GM23248 (cell line): ENCODE data around the gene COL16A1. TPM values are rescaled to one million over a fixed set of nuclear protein-coding genes. Genes with fewer than 3 reads are reported as not detected.

Source experiments
- DNase-seq: peaks from one replicate; pipeline ENCODE4 v3.0.0-alpha.2; 2015
- H2AFZ ChIP-seq: fragments of 200-600 bp; sonication (generic); 2 replicates; pipeline ENCODE4 v1.6.1; 2016; ENCODE audit warnings: antibody characterized with exemption
- H3F3A ChIP-seq: fragments of 200-600 bp; sonication (generic); 2 replicates; pipeline ENCODE4 v1.6.1; 2016; ENCODE audit warnings: mild to moderate bottlenecking, antibody characterized with exemption, mixed run types; ENCODE audit not compliant: insufficient read depth
- H3K27ac ChIP-seq: fragments of 200-600 bp; sonication (generic); 2 replicates; pipeline ENCODE4 v1.5.1; 2016; ENCODE audit warnings: mild to moderate bottlenecking
- H3K27me3 ChIP-seq: fragments of 200-600 bp; sonication (generic); replicated peaks from 2 replicates; pipeline ENCODE4 v1.6.1; 2016; ENCODE audit warnings: mild to moderate bottlenecking; ENCODE audit not compliant: insufficient read depth
- H3K36me3 ChIP-seq: fragments of 200-600 bp; sonication (generic); 2 replicates; pipeline ENCODE4 v1.6.1; 2016; ENCODE audit warnings: low read depth, mild to moderate bottlenecking
- H3K4me1 ChIP-seq: fragments of 200-600 bp; sonication (generic); 2 replicates; pipeline ENCODE4 v1.6.1; 2016; ENCODE audit warnings: mild to moderate bottlenecking; ENCODE audit not compliant: insufficient read depth
- H3K4me2 ChIP-seq: fragments of 200-600 bp; sonication (generic); one replicate; pipeline ENCODE4 v1.6.1; 2016; ENCODE audit warnings: mild to moderate bottlenecking; ENCODE audit not compliant: unreplicated experiment
- H3K4me3 ChIP-seq: fragments of 200-600 bp; sonication (generic); 2 replicates; pipeline ENCODE4 v1.5.1; 2016; ENCODE audit warnings: mild to moderate bottlenecking
- H3K79me2 ChIP-seq: fragments of 200-600 bp; sonication (generic); 2 replicates; pipeline ENCODE4 v1.6.1; 2016; ENCODE audit warnings: mild to moderate bottlenecking; ENCODE audit not compliant: insufficient read depth
- H3K9ac ChIP-seq: fragments of 200-600 bp; sonication (generic); 2 replicates; pipeline ENCODE4 v1.6.1; 2016; ENCODE audit warnings: mild to moderate bottlenecking
- H3K9me2 ChIP-seq: fragments of 200-600 bp; sonication (generic); 2 replicates; pipeline ENCODE4 v1.6.1; 2016; ENCODE audit warnings: mixed run types, mild to moderate bottlenecking, moderate library complexity; ENCODE audit not compliant: insufficient read depth
- H3K9me3 ChIP-seq: fragments of 200-600 bp; sonication (generic); one replicate; pipeline ENCODE4 v1.6.1; 2017; ENCODE audit warnings: low read depth
- H4K20me1 ChIP-seq: fragments of 200-600 bp; sonication (generic); 2 replicates; pipeline ENCODE4 v1.6.0; 2016; ENCODE audit not compliant: insufficient read depth
- EZH2 ChIP-seq: fragments of 200-600 bp; sonication (generic); IDR thresholded peaks from 2 replicates; pipeline ENCODE4 v1.6.1; 2018; ENCODE audit warnings: antibody characterized with exemption, mild to moderate bottlenecking; ENCODE audit not compliant: insufficient read depth, poor library complexity, severe bottlenecking
- EZH2phosphoT487 ChIP-seq: fragments of 200-600 bp; sonication (generic); IDR thresholded peaks from 2 replicates; pipeline ENCODE4 v1.6.1; 2018; ENCODE audit warnings: antibody characterized with exemption, moderate library complexity, mild to moderate bottlenecking, low read depth; ENCODE audit not compliant: insufficient read depth
- WGBS, 2 experiments: methylation state at CpG; one replicate each; pipeline ENCODE4 v1.1.6; 2015 to 2017; ENCODE audit warnings: low lambda C conversion rate in 2 of 2, low coverage in 1 of 2; ENCODE audit errors: missing lambda C conversion rate in 2 of 2; 5-methylcytosine and 5-hydroxymethylcytosine counted together
- in situ Hi-C: fragments of 300-500 bp; cut with MboI; formaldehyde crosslinking; loops from 2 replicates; pipeline ENCODE4 v1.15.0; 2020
- polyA plus RNA-seq: library from polyadenylated mRNA; unstranded; fragments of >200 nt; fragmentation: Nextera tagmentation; extraction: Ambion mirVana; gene quantifications from 2 replicates; pipeline ENCODE4 v1.2.1, GENCODE V29; 2016
- total RNA-seq: library from RNA; depleted of rRNA; stranded (reverse); fragments of >200 nt; shearing (Covaris generic); gene quantifications from 2 replicates; pipeline ENCODE4 v1.2.3, GENCODE V29; 2014

The COL16A1 gene
- total and polyA plus RNA-seq, 2 experiments from 2014 or later: 67.3 to 247 TPM

DNA sequence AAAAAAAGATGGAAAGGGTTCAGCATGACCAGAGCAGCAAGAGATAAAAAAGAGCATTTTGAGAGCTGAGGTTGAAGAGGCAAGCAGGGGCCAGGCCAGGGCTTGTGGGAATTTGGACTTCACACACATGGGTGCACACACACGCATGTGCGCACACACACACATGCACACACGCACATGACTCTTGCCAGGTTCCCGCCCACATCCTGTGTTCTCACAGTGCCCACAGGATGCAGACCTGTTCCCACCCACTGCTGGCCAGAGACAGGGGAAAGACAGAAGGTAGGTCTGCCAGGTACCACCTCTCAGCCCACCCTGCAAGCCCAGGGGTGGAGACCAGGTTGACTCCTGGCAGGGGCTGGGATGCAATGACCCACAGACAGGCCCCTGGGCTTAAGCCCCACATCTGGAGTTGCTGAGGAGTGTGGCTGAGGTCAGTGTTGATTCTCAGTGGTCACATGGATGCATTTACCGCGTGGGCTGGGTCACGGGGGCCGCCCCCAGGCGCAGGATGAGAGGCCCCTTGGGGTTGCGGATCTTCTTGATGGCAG lies 4.4 kb downstream of the COL16A1 start:
- H3K4me3 ChIP-seq: no peak overlapping the region
- H3K36me3 ChIP-seq: peaks cover 24% of the 10 kb centered on the region; the same call in 1 of the 2 replicates
- no peaks in the 10 kb centered on the region for H3K9me3 ChIP-seq
- peaks cover 36% of the 10 kb centered on the region for H3F3A ChIP-seq
- H3K27me3 ChIP-seq: no peaks in the 10 kb centered on the region
- H4K20me1 ChIP-seq: no peaks in the 10 kb centered on the region
- TF ChIP-seq EZH2phosphoT487 (no peak), EZH2 (no peak)
- H3K4me2 ChIP-seq: no peak overlapping the region
- no peak overlapping the region for H2AFZ ChIP-seq
- 58 to 69% methylated on average over 10 of the region's 10 CpGs for WGBS, 2 experiments
- no peaks in the 10 kb centered on the region for H3K9me2 ChIP-seq
- H3K9ac ChIP-seq: no peak overlapping the region
- peaks cover 39% of the 10 kb centered on the region for H3K79me2 ChIP-seq
- in situ Hi-C loops: no loop called here
- no peak for DNase-seq
- peaks cover 33% of the 10 kb centered on the region for H3K4me1 ChIP-seq
- no peak overlapping the region for H3K27ac ChIP-seq

DNA sequence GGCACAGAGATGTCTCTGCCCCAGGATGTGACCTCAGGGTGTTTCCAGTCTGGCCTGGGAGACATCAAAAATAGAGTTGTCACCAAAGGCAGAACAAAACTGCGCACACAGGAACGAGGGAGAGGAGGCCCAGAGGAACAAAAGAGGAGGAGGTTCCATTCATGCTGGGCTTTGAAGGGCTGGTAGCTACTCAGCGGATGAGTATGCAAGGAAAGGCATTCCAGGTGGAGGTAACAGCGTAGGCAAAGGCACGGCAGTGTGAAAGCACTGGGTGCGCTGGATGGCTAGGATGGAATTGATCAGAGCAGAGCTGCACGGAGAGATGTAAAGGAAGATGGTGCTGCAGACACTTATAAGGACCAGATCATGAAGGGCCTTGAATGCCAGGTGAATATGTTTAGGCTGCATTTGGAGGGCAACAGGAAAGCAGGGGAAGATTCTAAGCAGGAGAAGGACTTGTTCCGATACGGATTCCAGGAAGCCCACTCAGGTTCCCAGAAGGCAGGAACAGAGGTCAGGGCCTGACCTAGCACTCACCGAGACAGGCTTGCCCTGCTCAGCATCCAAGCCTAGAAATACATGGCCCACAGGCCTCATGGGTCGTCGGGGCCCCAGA lies 6.3 kb downstream of the COL16A1 start:
- 76 to 84% methylated on average over 12 of the region's 12 CpGs for WGBS, 2 experiments
- Histone ChIP-seq H3F3A (peaks cover 25% of the 10 kb centered on the region), H2AFZ (no peak overlapping the region), H3K4me2 (no peak overlapping the region), H4K20me1 (no peaks in the 10 kb centered on the region), H3K4me1 (peaks cover 28% of the 10 kb centered on the region), H3K9ac (no peak overlapping the region), H3K4me3 (no peak overlapping the region), H3K36me3 (peaks cover 31% of the 10 kb centered on the region), H3K9me3 (no peaks in the 10 kb centered on the region), H3K27ac (no peak overlapping the region), H3K27me3 (no peaks in the 10 kb centered on the region), H3K79me2 (peaks cover 27% of the 10 kb centered on the region), H3K9me2 (no peaks in the 10 kb centered on the region)
- TF ChIP-seq EZH2phosphoT487 (no peak), EZH2 (no peak)
- DNase-seq: no peak
- in situ Hi-C loops: no loop called here

- TF ChIP-seq EZH2 (no peak), EZH2phosphoT487 (no peak)
- Histone ChIP-seq H3K4me3 (no peak overlapping the region), H3K4me1 (peaks cover 16% of the 10 kb centered on the region), H2AFZ (no peak overlapping the region), H3K9me3 (no peaks in the 10 kb centered on the region), H3K27me3 (no peaks in the 10 kb centered on the region), H3K4me2 (no peak overlapping the region), H4K20me1 (no peaks in the 10 kb centered on the region), H3K27ac (no peak overlapping the region), H3K9ac (no peak overlapping the region), H3K79me2 (peaks cover 20% of the 10 kb centered on the region), H3F3A (peaks cover 13% of the 10 kb centered on the region), H3K36me3 (peaks cover 31% of the 10 kb centered on the region), H3K9me2 (no peaks in the 10 kb centered on the region)
- 88 to 89% methylated on average over 3 to 4 of the region's 4 CpGs for WGBS, 2 experiments
- in situ Hi-C loops: no loop called here
- DNase-seq: no peak
These were observed 7.6 kb downstream of the COL16A1 start for GRCh38 chr1:31696242-31696641.

DNA sequence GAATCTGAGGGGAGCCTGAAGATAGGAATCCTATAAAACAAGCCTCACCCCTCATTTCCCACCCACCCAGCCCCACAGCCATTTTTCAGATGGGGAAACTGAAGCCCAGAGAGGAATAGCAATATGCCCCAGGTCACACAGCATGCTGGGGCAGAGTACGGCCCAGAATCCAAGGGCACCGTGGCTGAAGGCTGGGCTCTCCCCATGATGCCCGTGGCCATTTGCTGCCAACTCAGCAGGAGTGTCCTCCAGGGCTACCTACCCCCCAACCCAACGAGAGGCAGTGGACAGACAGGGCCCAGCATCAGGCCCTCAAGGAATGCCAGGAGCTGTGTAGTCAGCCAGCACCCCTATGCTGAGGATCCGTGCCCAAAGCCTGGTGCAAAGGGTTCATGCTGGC lies 8.5 kb downstream of the COL16A1 start:
- Histone ChIP-seq H3K36me3 (peaks cover 34% of the 10 kb centered on the region), H2AFZ (no peak overlapping the region), H3K27ac (no peak overlapping the region), H3K9me2 (no peaks in the 10 kb centered on the region), H3K4me2 (no peak overlapping the region), H3K9ac (no peak overlapping the region), H3F3A (peaks cover 6% of the 10 kb centered on the region), H3K9me3 (no peaks in the 10 kb centered on the region), H3K4me3 (no peak overlapping the region), H4K20me1 (no peaks in the 10 kb centered on the region), H3K4me1 (peaks cover 11% of the 10 kb centered on the region), H3K79me2 (peaks cover 20% of the 10 kb centered on the region), H3K27me3 (no peaks in the 10 kb centered on the region)
- no peak for DNase-seq
- in situ Hi-C loops: no loop called here
- TF ChIP-seq EZH2: no peak
- TF ChIP-seq EZH2phosphoT487: no peak
- 88 to 95% methylated on average over 5 of the region's 5 CpGs for WGBS, 2 experiments

DNA sequence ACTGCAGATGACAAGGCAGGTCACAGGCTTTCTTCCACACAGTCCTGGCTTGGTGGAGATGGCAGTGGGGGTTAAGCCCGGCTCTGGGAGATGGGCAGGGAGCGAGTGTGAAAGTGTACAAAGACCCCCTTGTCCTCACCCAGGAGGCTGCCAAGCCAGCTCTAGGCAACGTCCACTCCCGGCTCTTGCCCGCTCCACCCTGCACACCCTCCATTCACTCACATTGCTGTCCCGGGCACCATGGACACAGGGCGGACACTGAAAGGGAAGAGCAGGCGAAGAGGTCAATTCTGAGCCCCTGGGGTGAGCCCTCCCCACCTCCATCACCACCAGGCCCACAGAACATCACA lies 8.9 kb downstream of the COL16A1 start:
- Histone ChIP-seq H3K9me2 (no peaks in the 10 kb centered on the region), H3K9me3 (no peaks in the 10 kb centered on the region), H2AFZ (no peak overlapping the region), H3K4me1 (peaks cover 11% of the 10 kb centered on the region), H3F3A (peaks cover 2% of the 10 kb centered on the region), H3K27me3 (no peaks in the 10 kb centered on the region), H3K9ac (no peak overlapping the region), H3K4me3 (no peak overlapping the region), H3K27ac (no peak overlapping the region), H3K36me3 (peaks cover 34% of the 10 kb centered on the region), H3K79me2 (peaks cover 20% of the 10 kb centered on the region), H3K4me2 (no peak overlapping the region), H4K20me1 (no peaks in the 10 kb centered on the region)
- no peak for TF ChIP-seq EZH2
- no peak for TF ChIP-seq EZH2phosphoT487
- in situ Hi-C loops: no loop called here
- WGBS, 2 experiments: 71 to 82% methylated on average over 8 of the region's 8 CpGs
- DNase-seq: no peak
